Esophagus muscularis mucosa (tissue), 4 donors: ENCODE data around the gene DOCK8. TPM values are rescaled to one million over a fixed set of nuclear protein-coding genes. Genes with fewer than 3 reads are reported as not detected.

ENCODE experiments used
- DNase-seq: peaks from one replicate; pipeline ENCODE4 v3.0.0-alpha.2; 2017; ENCODE audit errors: extremely low spot score
- H3K27ac ChIP-seq, 4 donors: fragments of 200-600 bp; sonication (generic); replicated peaks in 1 of 4; 1 replicate in 3 of 4; 2 replicates in 1 of 4; pipeline ENCODE4 v1.5.1; 2016 to 2019; ENCODE audit warnings: mild to moderate bottlenecking in 1 of 4
- H3K27me3 ChIP-seq, 4 donors: fragments of 200-600 bp; sonication (generic); one replicate each; pipeline versions ENCODE4 v1.5.1 to v1.6.0; 2016 to 2019
- H3K36me3 ChIP-seq, 4 donors: fragments of 200-600 bp; sonication (generic); one replicate each; pipeline ENCODE4 v1.5.1; 2016 to 2019
- H3K4me1 ChIP-seq, 4 donors: fragments of 200-600 bp; sonication (generic); one replicate each; pipeline ENCODE4 v1.5.1; 2016 to 2019
- H3K4me3 ChIP-seq, 4 donors: fragments of 200-600 bp; sonication (generic); 1 replicate in 2 of 4; 2 replicates in 2 of 4; pipeline ENCODE4 v1.5.1; 2016 to 2019; ENCODE audit warnings: mild to moderate bottlenecking in 4 of 4, moderate library complexity in 1 of 4
- H3K9me3 ChIP-seq, 4 donors: fragments of 200-600 bp; sonication (generic); 1 replicate in 3 of 4; 2 replicates in 1 of 4; pipeline ENCODE4 v1.5.1; 2016 to 2019
- CTCF ChIP-seq, 3 experiments: fragments of 200-600 bp in 2 of 3; fragments of 450-650 bp in 1 of 3; sonication (generic) in 2 of 3; IDR thresholded peaks; one replicate each; pipeline ENCODE4 v1.5.1; 2017 to 2019; ENCODE audit warnings: antibody characterized with exemption in 3 of 3, mild to moderate bottlenecking in 2 of 3, moderate library complexity in 1 of 3
- EP300 ChIP-seq: sonication (generic); formaldehyde crosslinking; IDR thresholded peaks from one replicate; pipeline ENCODE4 v1.6.1; 2017; ENCODE audit warnings: antibody characterized with exemption
- POLR2A ChIP-seq: fragments of 450-650 bp; IDR thresholded peaks from one replicate; pipeline ENCODE4 v1.6.1; 2017; ENCODE audit warnings: antibody characterized with exemption, moderate library complexity, mild to moderate bottlenecking, low read depth
- POLR2AphosphoS5 ChIP-seq, 2 donors: sonication (generic); formaldehyde crosslinking; IDR thresholded peaks; one replicate each; pipeline ENCODE4 v1.6.1; 2017; ENCODE audit warnings: antibody characterized with exemption in 2 of 2
- WGBS: methylation state at CpG from one replicate; pipeline ENCODE4 v1.1.5; 2018; 5-methylcytosine and 5-hydroxymethylcytosine counted together
- intact Hi-C: fragments of 100-400 bp; cut with DNase I; formaldehyde crosslinking; loops from one replicate; pipeline ENCODE4 v1.15.1; 2023
- total RNA-seq, 4 donors: library from RNA; depleted of rRNA; stranded (reverse); fragments of >200 nt; gene quantifications; one replicate each; pipeline versions ENCODE4 v1.1.0 to v1.2.1, GENCODE V29; 2016

Gene DOCK8
- total RNA-seq, 4 donors from 2014 or later, result 45.1 to 72.8 (median 48.8) TPM

GRCh38 chr9:511861-512260 lies 297.2 kb downstream of the DOCK8 start:
- intact Hi-C loops, result no loop called here
- Histone ChIP-seq H3K9me3 (no peaks in the 10 kb centered on the region), H3K36me3 (peaks cover 0 to 3% (median 0%) of the 10 kb centered on the region in 4 donors), H3K27ac (no peak overlapping the region), H3K4me1 (peaks cover 4 to 10% (median 7%) of the 10 kb centered on the region in 4 donors), H3K27me3 (no peaks in the 10 kb centered on the region), H3K4me3 (no peak overlapping the region)
- no peak for DNase-seq
- TF ChIP-seq POLR2A (no peak), EP300 (no peak), CTCF (IDR thresholded peaks at IDR 0.05) (no peak), POLR2AphosphoS5 (IDR thresholded peaks at IDR 0.05) (no peak)
- WGBS, result 80% methylated on average over 1 of the region's 1 CpG

- no peak overlapping the region for H3K27ac ChIP-seq
- intact Hi-C loops, result no loop called here
- WGBS, result 86% methylated on average over 3 of the region's 3 CpGs
- H3K4me3 ChIP-seq, result no peak overlapping the region
- H3K9me3 ChIP-seq, result no peaks in the 10 kb centered on the region
- H3K36me3 ChIP-seq, result peaks cover 0 to 3% (median 0%) of the 10 kb centered on the region in 4 donors
- TF ChIP-seq CTCF (IDR thresholded peaks at IDR 0.05) (no peak), POLR2AphosphoS5 (IDR thresholded peaks at IDR 0.05) (no peak), EP300 (no peak), POLR2A (no peak)
- no peaks in the 10 kb centered on the region for H3K27me3 ChIP-seq
- H3K4me1 ChIP-seq, result peaks cover 4 to 10% (median 7%) of the 10 kb centered on the region in 4 donors
- no peak for DNase-seq
These were observed 298.0 kb downstream of the DOCK8 start for GRCh38 chr9:512555-513272.

Other genes starting within 250 kb of the DOCK8 start
- gene WASHC1, start 185.4 kb upstream of the DOCK8 start, total RNA-seq, result 1 to 10 TPM; 3.0 to 9.6 (median 6.5) TPM
- under 1 TPM; 0.32 to 0.42 (median 0.37) TPM for gene FOXD4, start 96.4 kb upstream of the DOCK8 start, total RNA-seq
- gene ZNG1A, start 35.8 kb upstream of the DOCK8 start, total RNA-seq, result 10 to 100 TPM; 26.4 to 50.7 (median 34.1) TPM